ENCODE results near the gene LRMDA. TPM values are rescaled to one million over a fixed set of nuclear protein-coding genes. Genes with fewer than 3 reads are reported as not detected.

LRMDA gene
- total and polyA plus RNA-seq, 2 of the 13 experiments (the other 11 are each of a cell fraction or from before 2014, with no cell fraction given) = 13.4 to 22.0 TPM

GRCh38 chr10:76150139-76150875, 718.9 kb downstream of the LRMDA start (continued):
- TF ChIP-seq TFE3 (CRISPR knock-in tag; IDR thresholded peaks at IDR 0.05) = peak; percentile 64
- TF ChIP-seq ELF1 (CRISPR knock-in tag; IDR thresholded peaks at IDR 0.05) = no peak
- 0 out of 2 replicates have a peak, but pooled peaks have one; percentile 51 for TF ChIP-seq MED13 (CRISPR knock-in tag; IDR thresholded peaks at IDR 0.05)
- peak; percentile 72; the same call in 1 of the 2 replicates for TF ChIP-seq SKIL (CRISPR knock-in tag; IDR thresholded peaks at IDR 0.05; ENCODE audit: borderline replicate concordance)
- no peak for TF ChIP-seq EED (CRISPR knock-in tag; IDR thresholded peaks at IDR 0.05)
- peak; percentile 61 for TF ChIP-seq RBFOX2 (IDR thresholded peaks at IDR 0.05; ENCODE audit: low read depth, low read length)
- no peak; the same call in 1 of the 2 replicates for TF ChIP-seq ZNF598 (CRISPR knock-in tag; IDR thresholded peaks at IDR 0.05; ENCODE audit: borderline replicate concordance)
- TF ChIP-seq ZNF205 (CRISPR knock-in tag; IDR thresholded peaks at IDR 0.05) = no peak
- no peak for TF ChIP-seq ZNF510 (CRISPR knock-in tag; IDR thresholded peaks at IDR 0.05; ENCODE audit: low read depth)
- TF ChIP-seq ZNF605 (CRISPR knock-in tag; IDR thresholded peaks at IDR 0.05) = peak; percentile 90
- no peak for TF ChIP-seq MAFF (IDR thresholded peaks at IDR 0.05; ENCODE audit: low read depth, low read length)
- TF ChIP-seq NR0B2 (CRISPR knock-in tag; IDR thresholded peaks at IDR 0.05) = no peak
- TF ChIP-seq DMAP1 (CRISPR knock-in tag; IDR thresholded peaks at IDR 0.05) = peak; percentile 55; the same call in 1 of the 2 replicates
- TF ChIP-seq ZNF75D (CRISPR knock-in tag; IDR thresholded peaks at IDR 0.05; ENCODE audit: borderline replicate concordance) = no peak
- TF ChIP-seq STAT6 (CRISPR knock-in tag; IDR thresholded peaks at IDR 0.05; ENCODE audit: borderline replicate concordance) = no peak
- peak; percentile 52; the same call in 1 of the 2 replicates for TF ChIP-seq NR2C2 (CRISPR knock-in tag; IDR thresholded peaks at IDR 0.05; ENCODE audit: borderline replicate concordance)
- 0 out of 2 replicates have a peak, but pooled peaks have one; percentile 14 for TF ChIP-seq ZBTB25 (CRISPR knock-in tag; IDR thresholded peaks at IDR 0.05)
- peak; percentile 88 for TF ChIP-seq ISL2 (CRISPR knock-in tag; IDR thresholded peaks at IDR 0.05)

Measured in HepG2 (cell line).